Measurements from ENCODE around the gene MAP6. TPM values are rescaled to one million over a fixed set of nuclear protein-coding genes. Genes with fewer than 3 reads are reported as not detected.

Gene MAP6
- total RNA-seq, 1 donor from 2014 or later, result 3.3 TPM

DNA sequence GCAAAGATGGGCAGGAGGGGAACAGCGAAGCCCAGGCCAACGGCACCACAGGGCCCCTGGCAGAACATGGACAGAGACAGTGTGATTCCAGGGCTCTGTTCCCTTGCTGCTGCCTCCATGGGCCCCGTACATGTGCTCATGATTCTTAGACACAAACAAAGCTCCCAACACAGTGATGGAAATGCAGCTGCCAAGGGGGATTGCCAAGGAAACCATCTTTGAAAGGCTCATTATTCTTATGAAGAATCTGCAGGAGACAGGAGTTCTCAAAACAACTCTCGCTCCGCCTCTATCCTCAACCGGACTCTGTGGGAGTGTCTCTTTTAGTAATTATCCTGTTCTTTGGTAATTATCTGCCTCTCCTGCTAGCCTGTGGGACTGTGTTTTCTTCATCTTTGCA lies 74.6 kb downstream of the MAP6 start:
- no peak for DNase-seq (ENCODE audit: low read depth)
- Histone ChIP-seq H3K36me3 (ENCODE audit: control insufficient read depth, insufficient read depth, low read length) (no peaks in the 10 kb centered on the region), H3K4me3 (ENCODE audit: low read depth, low read length) (no peak overlapping the region), H3K27me3 (ENCODE audit: control insufficient read depth, insufficient read depth, low read length) (peaks cover 4% of the 10 kb centered on the region)
- TF ChIP-seq, protein P1, sequence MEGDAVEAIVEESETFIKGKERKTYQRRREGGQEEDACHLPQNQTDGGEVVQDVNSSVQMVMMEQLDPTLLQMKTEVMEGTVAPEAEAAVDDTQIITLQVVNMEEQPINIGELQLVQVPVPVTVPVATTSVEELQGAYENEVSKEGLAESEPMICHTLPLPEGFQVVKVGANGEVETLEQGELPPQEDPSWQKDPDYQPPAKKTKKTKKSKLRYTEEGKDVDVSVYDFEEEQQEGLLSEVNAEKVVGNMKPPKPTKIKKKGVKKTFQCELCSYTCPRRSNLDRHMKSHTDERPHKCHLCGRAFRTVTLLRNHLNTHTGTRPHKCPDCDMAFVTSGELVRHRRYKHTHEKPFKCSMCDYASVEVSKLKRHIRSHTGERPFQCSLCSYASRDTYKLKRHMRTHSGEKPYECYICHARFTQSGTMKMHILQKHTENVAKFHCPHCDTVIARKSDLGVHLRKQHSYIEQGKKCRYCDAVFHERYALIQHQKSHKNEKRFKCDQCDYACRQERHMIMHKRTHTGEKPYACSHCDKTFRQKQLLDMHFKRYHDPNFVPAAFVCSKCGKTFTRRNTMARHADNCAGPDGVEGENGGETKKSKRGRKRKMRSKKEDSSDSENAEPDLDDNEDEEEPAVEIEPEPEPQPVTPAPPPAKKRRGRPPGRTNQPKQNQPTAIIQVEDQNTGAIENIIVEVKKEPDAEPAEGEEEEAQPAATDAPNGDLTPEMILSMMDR (IDR thresholded peaks at IDR 0.05; ENCODE audit: insufficient read depth, low read length, poor library complexity, severe bottlenecking), result no peak

DNA sequence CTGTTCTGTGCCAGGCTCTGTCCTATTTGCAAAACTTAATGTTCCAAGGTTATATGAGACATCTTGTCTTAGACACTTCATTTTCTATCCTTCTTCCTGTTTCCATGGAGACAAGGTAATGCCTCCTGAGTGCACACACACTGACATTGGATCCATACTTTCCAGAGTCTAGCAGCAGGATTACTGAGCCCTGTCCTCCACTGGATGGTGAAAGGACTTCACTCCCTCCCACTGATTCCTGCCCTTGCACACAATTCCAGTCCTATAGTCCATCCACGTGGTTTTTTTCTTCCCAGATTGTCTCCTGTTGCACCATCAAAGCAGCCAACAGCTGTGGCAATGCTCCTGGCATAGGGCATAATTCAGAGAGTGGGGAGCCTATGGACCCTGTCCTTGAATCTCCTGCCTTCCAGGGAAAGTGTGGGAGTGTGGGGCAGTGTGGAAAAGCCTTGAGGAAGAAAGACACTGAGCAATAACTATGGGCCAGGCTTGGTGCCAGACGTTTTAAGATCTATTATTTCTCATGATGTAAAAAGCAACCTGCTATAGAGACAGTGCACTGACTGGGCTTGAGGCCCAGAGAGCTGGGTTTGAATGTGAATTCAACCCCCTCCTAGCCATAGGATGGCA lies 75.4 kb downstream of the MAP6 start:
- H3K36me3 ChIP-seq (ENCODE audit: control insufficient read depth, insufficient read depth, low read length), result no peaks in the 10 kb centered on the region
- peaks cover 4% of the 10 kb centered on the region for H3K27me3 ChIP-seq (ENCODE audit: control insufficient read depth, insufficient read depth, low read length)
- TF ChIP-seq, protein P1 (IDR thresholded peaks at IDR 0.05; ENCODE audit: insufficient read depth, low read length, poor library complexity, severe bottlenecking), result no peak
- H3K4me3 ChIP-seq (ENCODE audit: low read depth, low read length), result no peak overlapping the region
- DNase-seq (ENCODE audit: low read depth), result no peak

DNA sequence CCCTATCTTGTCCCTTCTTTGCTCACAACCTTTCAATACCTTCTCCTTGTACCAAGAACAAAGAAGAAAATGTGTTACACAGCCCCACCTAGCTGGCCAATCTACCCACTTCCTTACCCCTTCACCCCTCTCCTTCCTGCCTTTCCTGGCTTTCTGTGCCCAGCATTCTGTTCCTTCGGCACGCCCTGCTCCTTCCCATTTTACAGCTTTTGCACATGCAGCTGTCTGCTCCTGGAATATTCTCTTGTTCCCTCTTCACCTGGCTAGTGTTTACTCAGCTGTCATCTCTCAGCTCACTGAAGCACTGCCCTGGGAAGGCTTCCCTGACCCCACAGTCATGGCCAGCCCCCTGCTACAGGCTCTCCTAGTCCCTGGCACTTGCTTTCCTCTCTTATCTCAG lies 76.1 kb downstream of the MAP6 start:
- Histone ChIP-seq H3K4me3 (ENCODE audit: low read depth, low read length) (no peak overlapping the region), H3K36me3 (ENCODE audit: control insufficient read depth, insufficient read depth, low read length) (no peaks in the 10 kb centered on the region), H3K27me3 (ENCODE audit: control insufficient read depth, insufficient read depth, low read length) (peaks cover 4% of the 10 kb centered on the region)
- no peak for DNase-seq (ENCODE audit: low read depth)
- TF ChIP-seq, protein P1 (IDR thresholded peaks at IDR 0.05; ENCODE audit: insufficient read depth, low read length, poor library complexity, severe bottlenecking), result no peak

DNA sequence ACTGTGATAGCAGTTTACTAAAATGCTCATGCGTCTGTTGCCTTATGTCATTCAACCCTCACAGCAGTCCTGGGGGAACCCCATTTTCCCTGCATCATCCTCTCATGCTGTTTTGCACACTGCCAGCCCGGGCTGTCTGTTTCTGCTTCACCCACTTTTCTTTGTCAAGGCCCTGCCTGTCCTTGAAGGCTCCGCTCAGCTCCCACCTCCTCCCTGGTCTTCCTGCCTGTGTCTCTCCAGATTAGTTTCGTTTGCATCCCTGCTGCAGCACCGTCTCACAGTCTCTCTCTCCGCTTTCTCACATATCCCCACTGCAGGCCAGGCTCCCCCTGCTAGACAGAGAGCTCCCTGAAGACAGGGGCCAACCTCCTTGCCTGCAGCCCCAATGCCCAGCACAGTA lies 76.9 kb downstream of the MAP6 start:
- peaks cover 4% of the 10 kb centered on the region for H3K27me3 ChIP-seq (ENCODE audit: control insufficient read depth, insufficient read depth, low read length)
- no peak for DNase-seq (ENCODE audit: low read depth)
- no peak overlapping the region for H3K4me3 ChIP-seq (ENCODE audit: low read depth, low read length)
- TF ChIP-seq, protein P1 (IDR thresholded peaks at IDR 0.05; ENCODE audit: insufficient read depth, low read length, poor library complexity, severe bottlenecking), result no peak
- no peaks in the 10 kb centered on the region for H3K36me3 ChIP-seq (ENCODE audit: control insufficient read depth, insufficient read depth, low read length)

DNA sequence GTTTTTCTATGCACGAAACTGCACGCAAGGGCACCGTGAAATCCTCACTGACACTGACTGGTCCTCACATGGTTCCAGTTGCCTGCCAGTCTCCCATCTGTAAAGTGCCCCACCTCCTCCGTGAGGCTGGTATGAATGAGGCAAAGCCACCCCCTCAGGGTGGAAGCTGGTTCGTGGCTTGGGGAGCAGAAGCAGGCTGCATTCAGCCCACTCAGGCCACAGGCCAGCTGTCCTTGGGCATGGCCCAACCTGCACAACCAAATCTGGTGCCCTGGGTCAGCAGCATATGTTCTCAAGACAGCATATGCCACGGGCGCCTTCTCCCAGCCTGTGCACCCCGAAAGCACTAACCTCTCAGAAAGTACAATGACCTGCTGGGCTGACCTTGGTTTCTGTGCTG lies 77.5 kb downstream of the MAP6 start:
- TF ChIP-seq, protein P1 (IDR thresholded peaks at IDR 0.05; ENCODE audit: insufficient read depth, low read length, poor library complexity, severe bottlenecking), result no peak
- no peak for DNase-seq (ENCODE audit: low read depth)
- Histone ChIP-seq H3K27me3 (ENCODE audit: control insufficient read depth, insufficient read depth, low read length) (peaks cover 4% of the 10 kb centered on the region), H3K36me3 (ENCODE audit: control insufficient read depth, insufficient read depth, low read length) (no peaks in the 10 kb centered on the region), H3K4me3 (ENCODE audit: low read depth, low read length) (no peak overlapping the region)

DNA sequence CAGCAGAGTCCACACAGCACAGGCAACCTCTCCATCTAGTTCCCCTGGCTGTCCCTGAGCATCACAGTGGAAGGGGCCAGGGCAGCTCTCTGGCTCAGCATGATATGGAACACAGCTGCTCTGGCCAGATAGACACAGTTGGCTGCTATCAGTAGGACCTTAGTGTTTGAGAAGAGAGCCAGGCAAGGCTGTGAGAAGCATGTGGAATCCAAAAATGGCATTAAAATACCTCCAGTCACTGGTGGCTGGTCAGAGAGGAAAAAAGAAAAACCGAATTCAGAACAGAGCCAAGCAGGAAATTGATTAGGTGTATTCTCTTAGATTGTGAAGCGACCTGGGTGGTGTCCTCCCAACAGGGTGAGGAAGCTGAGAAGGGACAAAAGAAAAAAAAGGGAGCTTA lies 78.9 kb downstream of the MAP6 start:
- Histone ChIP-seq H3K27me3 (ENCODE audit: control insufficient read depth, insufficient read depth, low read length) (peaks cover under 1% of the 10 kb centered on the region), H3K4me3 (ENCODE audit: low read depth, low read length) (no peak overlapping the region), H3K36me3 (ENCODE audit: control insufficient read depth, insufficient read depth, low read length) (no peaks in the 10 kb centered on the region)
- TF ChIP-seq, protein P1 (IDR thresholded peaks at IDR 0.05; ENCODE audit: insufficient read depth, low read length, poor library complexity, severe bottlenecking), result no peak
- no peak for DNase-seq (ENCODE audit: low read depth)

Data from kidney epithelial cell (primary cell).